B cell (primary cell): ENCODE measurements around the gene GPR179. TPM values are rescaled to one million over a fixed set of nuclear protein-coding genes. Genes with fewer than 3 reads are reported as not detected.

Experiments used
- ATAC-seq: fragments of 200-7000 bp; cut with Tn5 transposase; one replicate; pipeline ENCODE4 v1.10.0; 2021; ENCODE audit warnings: low read depth, mild to moderate bottlenecking, moderate number of reproducible peaks, moderate library complexity
- CTCF ChIA-PET: fragments of 350-600 bp; sonication (Branson Sonifier 250); formaldehyde crosslinking; loops from one replicate; lab custom pipeline; 2021; ENCODE audit warnings: antibody characterized with exemption, inconsistent platforms; lab: Charles Lee
- POLR2A ChIA-PET: fragments of 350-600 bp; sonication (Branson Sonifier 250); formaldehyde crosslinking; loops from one replicate; lab custom pipeline; 2021; ENCODE audit warnings: antibody characterized with exemption; lab: Charles Lee
- DNase-seq: peaks from one replicate; pipeline ENCODE4 v3.0.0; 2013
- H2AFZ ChIP-seq: 2 replicates; pipeline ENCODE4 v1.6.1; 2012; ENCODE audit warnings: mild to moderate bottlenecking, low read depth, low read length; ENCODE audit not compliant: insufficient read depth, poor library complexity, severe bottlenecking
- H3K27ac ChIP-seq, 2 donors: 1 replicate in 1 of 2; 2 replicates in 1 of 2; pipeline ENCODE4 v1.5.1; 2012 to 2013; ENCODE audit warnings: low read length in 2 of 2, mild to moderate bottlenecking in 2 of 2, moderate library complexity in 1 of 2
- H3K27me3 ChIP-seq, 4 experiments: fragments of 200-600 bp in 1 of 4; sonication (generic) in 1 of 4; replicated peaks in 1 of 4; 1 replicate in 2 of 4; 2 replicates in 2 of 4; pipeline versions ENCODE4 v1.6.1 to v1.7.0; 2013 to 2016; ENCODE audit warnings: low read length in 3 of 4, mild to moderate bottlenecking in 2 of 4, mixed read lengths in 1 of 4, moderate library complexity in 1 of 4; ENCODE audit not compliant: insufficient read depth in 4 of 4, control insufficient read depth in 3 of 4; ENCODE audit errors: control extremely low read depth in 1 of 4
- H3K36me3 ChIP-seq, 2 experiments: replicated peaks in 1 of 2; 1 replicate in 1 of 2; 2 replicates in 1 of 2; pipeline versions ENCODE4 v1.6.1 to v1.7.1; 2013; ENCODE audit warnings: low read length in 1 of 2; ENCODE audit not compliant: insufficient read depth in 2 of 2, control insufficient read depth in 1 of 2; ENCODE audit errors: control extremely low read depth in 1 of 2, extremely low read depth in 1 of 2
- H3K4me1 ChIP-seq, 2 donors: fragments of 200-600 bp in 1 of 2; sonication (generic) in 1 of 2; 1 replicate in 1 of 2; 2 replicates in 1 of 2; pipeline versions ENCODE4 v1.5.1 to v1.6.1; 2013 to 2017; ENCODE audit warnings: low read length in 2 of 2; ENCODE audit not compliant: control insufficient read depth in 2 of 2, insufficient read depth in 2 of 2
- H3K4me2 ChIP-seq: replicated peaks from 2 replicates; pipeline ENCODE3; 2012; ENCODE audit warnings: mild to moderate bottlenecking, low read depth, low read length; ENCODE audit not compliant: poor library complexity, severe bottlenecking
- H3K4me3 ChIP-seq, 5 experiments: fragments of 200-600 bp in 1 of 5; sonication (generic) in 1 of 5; 1 replicate in 3 of 5; 2 replicates in 2 of 5; pipeline versions ENCODE4 v1.5.1 to v1.7.0; 2011 to 2016; ENCODE audit warnings: low read length in 4 of 5, mild to moderate bottlenecking in 4 of 5, low read depth in 2 of 5, control low read depth in 1 of 5, moderate library complexity in 1 of 5; ENCODE audit not compliant: insufficient read depth in 1 of 5; ENCODE audit errors: control extremely low read depth in 1 of 5, extremely low read depth in 1 of 5
- H3K79me2 ChIP-seq: fragments of 200-600 bp; sonication (generic); one replicate; pipeline ENCODE4 v1.6.0; 2016; ENCODE audit warnings: low read length; ENCODE audit not compliant: control insufficient read depth, insufficient read depth
- H3K9ac ChIP-seq: fragments of 200-600 bp; sonication (generic); 2 replicates; pipeline ENCODE4 v1.6.1; 2017; ENCODE audit warnings: mild to moderate bottlenecking, low read length, moderate library complexity
- H3K9me3 ChIP-seq, 3 donors: one replicate each; pipeline versions ENCODE4 v1.6.1 to v1.7.1; 2013; ENCODE audit warnings: low read length in 2 of 3; ENCODE audit not compliant: control insufficient read depth in 2 of 3, insufficient read depth in 1 of 3; ENCODE audit errors: control extremely low read depth in 1 of 3
- H4K20me1 ChIP-seq: 2 replicates; pipeline ENCODE4 v1.6.0; 2012; ENCODE audit warnings: mild to moderate bottlenecking, low read length; ENCODE audit not compliant: insufficient read depth, control insufficient read depth, poor library complexity, severe bottlenecking
- H3K27ac Mint-ChIP-seq: one replicate; pipeline ENCODE4 v1.8.0; 2021; ENCODE audit warnings: mixed read lengths
- H3K27me3 Mint-ChIP-seq: one replicate; pipeline ENCODE4 v1.8.0; 2021; ENCODE audit warnings: mixed read lengths
- H3K4me1 Mint-ChIP-seq: one replicate; pipeline ENCODE4 v1.8.0; 2021; ENCODE audit warnings: mixed read lengths
- H3K4me3 Mint-ChIP-seq: one replicate; pipeline ENCODE4 v1.8.0; 2021; ENCODE audit warnings: mixed read lengths
- H3K9me3 Mint-ChIP-seq: one replicate; pipeline ENCODE4 v1.8.0; 2022; ENCODE audit warnings: mixed read lengths; ENCODE audit not compliant: insufficient read depth
- CTCF ChIP-seq: fragments of 200-600 bp; IDR thresholded peaks from one replicate; pipeline ENCODE4 v1.8.0; 2022; ENCODE audit warnings: antibody characterized with exemption, mild to moderate bottlenecking
- EZH2 ChIP-seq: IDR thresholded peaks from 2 replicates; pipeline ENCODE4 v1.6.1; 2012; ENCODE audit warnings: borderline replicate concordance, low read depth, mild to moderate bottlenecking, moderate library complexity, low read length; ENCODE audit not compliant: insufficient read depth, poor library complexity, severe bottlenecking
- WGBS: methylation state at CpG from one replicate; pipeline ENCODE4 v1.1.5; 2013; ENCODE audit warnings: missing lambda C conversion rate; ENCODE audit not compliant: insufficient coverage; 5-methylcytosine and 5-hydroxymethylcytosine counted together
- intact Hi-C: fragments of 100-400 bp; cut with micrococcal nuclease; formaldehyde crosslinking; loops from one replicate; pipeline ENCODE4 v1.10.0; 2022
- polyA plus RNA-seq: library from polyadenylated mRNA; depleted of rRNA; stranded (reverse); fragments of >200 nt; gene quantifications from 2 replicates; pipeline ENCODE4 v1.2.3, GENCODE V29; 2012
- total RNA-seq, 2 donors: library from RNA; stranded (reverse); fragments of 120-200 nt in 1 of 2; gene quantifications; 1 replicate in 1 of 2; 2 replicates in 1 of 2; pipeline versions ENCODE4 v1.2.3 to v1.2.4, GENCODE V29; 2013 to 2022

The GPR179 gene
- total and polyA plus RNA-seq, 2 donors (not counting 1 experiment from before 2014, with no cell fraction given), result 0.01 TPM; not detected in 1

- H3K27ac ChIP-seq, result no peak overlapping the region
Measured at GRCh38 chr17:38324141-38324697, 19.5 kb downstream of the GPR179 start.

More at GRCh38 chr17:38324141-38324697, 19.5 kb downstream of the GPR179 start:
- H3K9ac ChIP-seq, result no peak overlapping the region
- peaks cover 0 to 20% of the 10 kb centered on the region in 2 experiments for H3K36me3 ChIP-seq
- ATAC-seq, result no peak
- Mint-ChIP-seq H3K4me1 (peaks cover 18% of the 10 kb centered on the region), H3K27ac (no peak overlapping the region), H3K27me3 (peaks cover 4% of the 10 kb centered on the region), H3K4me3 (no peak overlapping the region), H3K9me3 (no peaks in the 10 kb centered on the region)
- H3K9me3 ChIP-seq, result no peaks in the 10 kb centered on the region
- H3K79me2 ChIP-seq, result no peaks in the 10 kb centered on the region
- ChIA-PET CTCF (interaction anchor here (0.7 to 7.9 kb wide), 5 partner anchors 9 to 1345 kb away, joined by 3 to 48 read pairs (median 4); partner anchors contain the start of gene SOCS7), POLR2A (no interaction called here)
- TF ChIP-seq CTCF, result no peak
- TF ChIP-seq EZH2, result no peak
- no peaks in the 10 kb centered on the region for H4K20me1 ChIP-seq
- no peaks in the 10 kb centered on the region for H3K27me3 ChIP-seq
- no peak overlapping the region for H2AFZ ChIP-seq
- WGBS, result 100% methylated on average over 1 of the region's 3 CpGs
- no peak for DNase-seq
- no peak overlapping the region for H3K4me2 ChIP-seq
- no peak overlapping the region for H3K4me3 ChIP-seq
- peaks cover 5 to 10% of the 10 kb centered on the region in 2 donors for H3K4me1 ChIP-seq
- intact Hi-C loops, result no loop called here
